ENCODE results near the gene ATXN8OS.

ATXN8OS gene

DNA sequence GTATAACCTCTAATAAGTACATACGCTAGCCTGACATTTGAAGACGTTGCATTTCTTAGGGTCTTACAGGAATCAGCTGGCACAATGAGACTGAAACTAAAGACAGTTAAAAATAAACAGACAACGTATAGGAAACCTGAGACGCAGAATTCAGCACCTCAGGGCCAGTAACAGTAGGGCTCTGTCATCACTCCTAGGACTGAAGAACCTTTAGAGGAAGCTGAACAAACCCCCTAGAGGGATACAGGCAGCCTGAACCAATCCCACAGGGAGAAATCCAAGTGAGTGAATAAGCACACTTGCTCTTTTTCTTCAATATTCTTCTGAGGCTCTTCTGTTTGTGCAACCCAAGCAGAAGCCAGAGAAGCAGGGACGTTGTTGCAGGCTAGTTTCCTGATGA lies 54.5 kb downstream of the ATXN8OS start:
- DNase-seq (ENCODE audit: low read depth): peak; percentile 19
- TF ChIP-seq, protein P1, sequence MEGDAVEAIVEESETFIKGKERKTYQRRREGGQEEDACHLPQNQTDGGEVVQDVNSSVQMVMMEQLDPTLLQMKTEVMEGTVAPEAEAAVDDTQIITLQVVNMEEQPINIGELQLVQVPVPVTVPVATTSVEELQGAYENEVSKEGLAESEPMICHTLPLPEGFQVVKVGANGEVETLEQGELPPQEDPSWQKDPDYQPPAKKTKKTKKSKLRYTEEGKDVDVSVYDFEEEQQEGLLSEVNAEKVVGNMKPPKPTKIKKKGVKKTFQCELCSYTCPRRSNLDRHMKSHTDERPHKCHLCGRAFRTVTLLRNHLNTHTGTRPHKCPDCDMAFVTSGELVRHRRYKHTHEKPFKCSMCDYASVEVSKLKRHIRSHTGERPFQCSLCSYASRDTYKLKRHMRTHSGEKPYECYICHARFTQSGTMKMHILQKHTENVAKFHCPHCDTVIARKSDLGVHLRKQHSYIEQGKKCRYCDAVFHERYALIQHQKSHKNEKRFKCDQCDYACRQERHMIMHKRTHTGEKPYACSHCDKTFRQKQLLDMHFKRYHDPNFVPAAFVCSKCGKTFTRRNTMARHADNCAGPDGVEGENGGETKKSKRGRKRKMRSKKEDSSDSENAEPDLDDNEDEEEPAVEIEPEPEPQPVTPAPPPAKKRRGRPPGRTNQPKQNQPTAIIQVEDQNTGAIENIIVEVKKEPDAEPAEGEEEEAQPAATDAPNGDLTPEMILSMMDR (conservative IDR thresholded peaks at IDR 0.05; ENCODE audit: low read depth, low read length): no peak
- no peak overlapping the region for H3K4me3 ChIP-seq (ENCODE audit: low read depth, low read length)

DNA sequence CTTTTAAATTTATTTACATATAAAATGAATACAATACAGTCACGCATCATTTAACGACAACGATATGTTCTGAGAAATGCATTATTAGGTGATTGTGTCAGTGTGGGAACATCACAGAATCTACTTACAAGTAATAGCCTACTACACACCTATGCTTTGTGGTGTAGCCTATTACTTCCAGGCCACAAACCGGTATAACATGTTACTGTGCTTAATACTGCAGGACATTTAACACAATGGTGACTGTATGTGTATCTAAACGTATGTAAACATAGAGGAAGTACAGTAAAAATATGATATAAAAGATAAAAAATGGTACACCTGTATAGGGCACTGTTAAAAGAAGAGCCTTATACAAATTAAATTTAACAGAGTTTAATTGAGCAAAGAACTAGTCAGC lies 63.1 kb downstream of the ATXN8OS start:
- no peak for DNase-seq (ENCODE audit: low read depth)
- H3K4me3 ChIP-seq (ENCODE audit: low read depth, low read length): no peak overlapping the region
- TF ChIP-seq, protein P1 (conservative IDR thresholded peaks at IDR 0.05; ENCODE audit: low read depth, low read length): no peak

GRCh38 chr13:70171151-70171550 lies 63.5 kb downstream of the ATXN8OS start:
- DNase-seq (ENCODE audit: low read depth): no peak
- TF ChIP-seq, protein P1 (conservative IDR thresholded peaks at IDR 0.05; ENCODE audit: low read depth, low read length): no peak

GRCh38 chr13:70172946-70173597 lies 65.4 kb downstream of the ATXN8OS start:
- no peak overlapping the region for H3K4me3 ChIP-seq (ENCODE audit: low read depth, low read length)
- peak; percentile 1 for DNase-seq (ENCODE audit: low read depth)
- TF ChIP-seq, protein P1 (conservative IDR thresholded peaks at IDR 0.05; ENCODE audit: low read depth, low read length): no peak

More at GRCh38 chr13:70171151-70171550, 63.5 kb downstream of the ATXN8OS start:
- H3K4me3 ChIP-seq (ENCODE audit: low read depth, low read length): no peak overlapping the region

DNA sequence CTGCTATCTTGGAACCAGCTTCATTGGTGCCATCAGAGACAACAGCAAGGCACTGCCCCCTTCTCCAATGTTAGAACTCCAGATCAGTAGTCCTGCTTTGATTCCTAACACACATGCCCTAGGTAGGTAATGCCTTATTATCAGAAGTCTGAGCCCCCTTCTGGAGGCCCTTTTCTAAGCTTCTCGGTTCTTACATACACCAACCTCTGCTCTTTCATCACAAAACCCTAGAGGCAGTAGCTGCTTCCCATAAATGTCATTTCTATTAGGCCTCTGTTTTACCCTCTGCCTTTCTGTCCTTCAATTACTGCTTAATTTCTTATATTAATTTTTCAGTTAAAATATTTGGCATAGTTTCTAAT lies 66.0 kb downstream of the ATXN8OS start:
- TF ChIP-seq, protein P1 (conservative IDR thresholded peaks at IDR 0.05; ENCODE audit: low read depth, low read length): no peak
- H3K4me3 ChIP-seq (ENCODE audit: low read depth, low read length): no peak overlapping the region
- no peak for DNase-seq (ENCODE audit: low read depth)

DNA sequence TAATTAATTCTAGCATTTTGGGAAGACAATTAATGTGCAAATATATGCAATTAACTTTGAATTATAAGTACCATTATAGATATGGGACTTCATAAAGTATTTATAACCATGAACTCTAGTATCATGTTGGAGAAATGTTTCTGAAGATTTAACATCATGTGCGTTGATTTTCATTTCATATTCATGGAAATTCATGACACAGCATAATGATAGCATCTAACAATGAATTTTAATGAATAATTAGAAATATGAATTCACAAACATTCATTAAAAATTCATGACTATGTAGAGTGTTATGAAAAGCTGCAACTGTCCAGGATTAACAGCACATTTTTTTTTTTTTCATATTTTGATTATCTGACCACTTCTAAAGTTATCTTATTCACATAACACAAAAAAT lies 70.7 kb downstream of the ATXN8OS start:
- no peak for DNase-seq (ENCODE audit: low read depth)
- H3K4me3 ChIP-seq (ENCODE audit: low read depth, low read length): no peak overlapping the region
- TF ChIP-seq, protein P1 (conservative IDR thresholded peaks at IDR 0.05; ENCODE audit: low read depth, low read length): no peak
